GM21360 (cell line): ENCODE measurements around the gene CEP135.
"Not testable (repeated sequence)": the region's sequence is repeated elsewhere in the genome, so short reads cannot be mapped to it uniquely, and the experiment has no call there.

Experiments used
- ATAC-seq: cut with Tn5 transposase; IDR thresholded peaks from one replicate; pipeline ENCODE4 v1.9.1; 2021; ENCODE audit warnings: mild to moderate bottlenecking, moderate library complexity; ENCODE audit not compliant: unreplicated experiment

Gene CEP135

GRCh38 chr4:55948726-55949481 lies at the start of gene CEP135:
CEP135 (plus strand) TSS chr4:55948945; CDS start chr4:55952131, 3,186 bp downstream.
- ATAC-seq = peak; percentile 66

GRCh38 chr4:55902677-55903076 lies 46.1 kb upstream of the CEP135 start:
- no peak for ATAC-seq

GRCh38 chr4:55903577-55903976 lies 45.2 kb upstream of the CEP135 start:
- ATAC-seq = no peak

- no peak for ATAC-seq
These were observed 44.2 kb upstream of the CEP135 start for GRCh38 chr4:55904576-55904975.

GRCh38 chr4:55906323-55906722 lies 42.4 kb upstream of the CEP135 start:
- no peak for ATAC-seq

- ATAC-seq = no peak
These were observed 41.8 kb upstream of the CEP135 start for GRCh38 chr4:55906989-55907388.

- no peak for ATAC-seq
These were observed 41.3 kb upstream of the CEP135 start for GRCh38 chr4:55907469-55907868.

- no peak for ATAC-seq
These were observed 38.6 kb upstream of the CEP135 start for GRCh38 chr4:55910140-55910539.

GRCh38 chr4:55912249-55912648 lies 36.5 kb upstream of the CEP135 start:
- ATAC-seq = no peak

- no peak for ATAC-seq
These were observed 28.2 kb upstream of the CEP135 start for GRCh38 chr4:55920571-55920970.

GRCh38 chr4:55921093-55921492 lies 27.7 kb upstream of the CEP135 start:
- ATAC-seq = no peak

GRCh38 chr4:55925241-55925640 lies 23.5 kb upstream of the CEP135 start:
- ATAC-seq = no peak

- no peak for ATAC-seq
These were observed 22.1 kb upstream of the CEP135 start for GRCh38 chr4:55926610-55927009.

GRCh38 chr4:55927803-55928437 lies 20.8 kb upstream of the CEP135 start:
- ATAC-seq = no peak

GRCh38 chr4:55928846-55929245 lies 19.9 kb upstream of the CEP135 start:
- ATAC-seq = no peak

- no peak for ATAC-seq
These were observed 17.7 kb upstream of the CEP135 start for GRCh38 chr4:55931043-55931442.

- no peak for ATAC-seq
These were observed 16.9 kb upstream of the CEP135 start for GRCh38 chr4:55931833-55932232.

- ATAC-seq = no peak
These were observed 16.2 kb upstream of the CEP135 start for GRCh38 chr4:55932511-55932910.

GRCh38 chr4:55933611-55934010 lies 15.1 kb upstream of the CEP135 start:
- no peak for ATAC-seq

- ATAC-seq = not testable (repeated sequence)
These were observed 12.8 kb upstream of the CEP135 start for GRCh38 chr4:55935907-55936306.

GRCh38 chr4:55938481-55938880 lies 10.3 kb upstream of the CEP135 start:
- ATAC-seq = no peak

GRCh38 chr4:55939421-55939820 lies 9.3 kb upstream of the CEP135 start:
- ATAC-seq = no peak
